Cardiac septum (tissue), 1 donor: Measurements from ENCODE around the gene SMPD2. TPM values are rescaled to one million over a fixed set of nuclear protein-coding genes. Genes with fewer than 3 reads are reported as not detected.

Experiments
- DNase-seq: peaks from one replicate; pipeline ENCODE4 v3.0.0-alpha.2; 2020; ENCODE audit warnings: low spot score
- intact Hi-C: fragments of 100-400 bp; cut with DNase I; formaldehyde crosslinking; loops from one replicate; pipeline ENCODE4 v1.14.0; 2022
- total RNA-seq: library from RNA; stranded (reverse); fragmentation: NEBNext Ultra II Directional; extraction: Animal tissue kit (Norgen Biotek cat#: 25700); gene quantifications from one replicate; pipeline ENCODE4 v1.2.1, GENCODE V29; 2021
- donor health status: DM: no; HTN: no; CAD: no.

The SMPD2 gene
- total RNA-seq, 1 donor from 2014 or later = 5.1 TPM

DNA sequence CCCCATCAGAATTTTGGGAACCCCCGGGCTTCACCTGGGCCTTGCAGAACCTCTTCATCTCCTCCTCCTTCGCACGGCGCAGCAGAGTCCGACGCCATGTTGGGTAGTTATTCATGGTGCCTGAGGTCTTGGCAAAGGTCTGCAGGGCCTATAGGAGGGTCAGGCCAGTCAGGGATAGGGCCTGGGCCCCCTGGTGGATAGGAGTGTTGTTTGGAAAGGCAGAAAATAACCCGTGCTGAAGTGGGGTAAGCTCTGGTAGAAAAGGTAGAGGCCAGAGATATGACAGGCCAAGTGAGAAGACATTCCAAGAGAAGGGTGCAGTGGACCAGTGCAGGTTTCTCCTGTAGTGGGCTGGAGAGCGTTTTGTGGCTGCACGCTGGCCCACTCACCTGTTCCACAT is 4.9 kb downstream of the SMPD2 start:
- intact Hi-C loops = no loop called here
- no peak for DNase-seq

GRCh38 chr6:109446072-109446471 is 5.5 kb downstream of the SMPD2 start:
- DNase-seq = no peak
- intact Hi-C loops = no loop called here

DNA sequence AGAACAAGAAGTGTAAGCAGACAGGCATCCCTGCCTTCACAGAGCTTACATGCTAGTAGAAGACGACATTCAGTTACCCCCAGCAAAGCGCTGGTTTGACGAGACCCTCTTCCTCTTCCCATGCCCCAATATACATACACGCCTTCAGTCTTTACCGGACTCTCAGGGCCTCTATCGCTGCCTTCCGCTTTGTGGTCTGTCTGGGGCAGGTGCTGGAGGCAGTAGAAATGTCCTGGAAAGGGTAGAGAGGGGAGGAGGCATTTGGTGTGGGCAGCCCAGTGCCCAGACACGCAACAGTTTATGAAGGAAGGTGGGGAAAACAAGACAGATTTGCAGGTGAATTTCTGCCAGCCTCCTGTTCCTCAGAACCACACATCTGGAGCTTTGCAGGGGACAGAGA is 6.0 kb downstream of the SMPD2 start:
- no peak for DNase-seq

DNA sequence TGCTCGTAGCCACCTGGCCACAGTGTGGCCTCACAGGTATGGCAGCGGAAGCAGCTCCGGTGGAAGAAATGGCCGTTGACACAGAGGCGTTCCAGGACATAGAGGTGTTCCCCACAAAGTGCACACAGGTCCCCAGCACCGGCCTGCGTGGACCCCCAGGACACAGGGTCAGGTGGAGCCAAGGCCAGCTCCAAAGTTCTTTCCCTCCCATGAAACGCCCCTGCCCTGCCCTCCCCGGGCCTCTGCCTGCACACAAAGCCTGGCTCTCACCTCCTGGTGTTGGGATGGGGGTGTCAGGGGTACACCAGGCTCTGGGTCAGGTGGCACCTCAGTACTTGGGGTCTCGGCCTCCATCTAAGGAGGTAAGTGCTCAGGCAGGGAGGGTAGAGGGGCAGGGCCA is 6.6 kb downstream of the SMPD2 start:
- intact Hi-C loops = no loop called here
- no peak for DNase-seq

More for the DNA sequence above, 6.0 kb downstream of the SMPD2 start:
- intact Hi-C loops = no loop called here

DNA sequence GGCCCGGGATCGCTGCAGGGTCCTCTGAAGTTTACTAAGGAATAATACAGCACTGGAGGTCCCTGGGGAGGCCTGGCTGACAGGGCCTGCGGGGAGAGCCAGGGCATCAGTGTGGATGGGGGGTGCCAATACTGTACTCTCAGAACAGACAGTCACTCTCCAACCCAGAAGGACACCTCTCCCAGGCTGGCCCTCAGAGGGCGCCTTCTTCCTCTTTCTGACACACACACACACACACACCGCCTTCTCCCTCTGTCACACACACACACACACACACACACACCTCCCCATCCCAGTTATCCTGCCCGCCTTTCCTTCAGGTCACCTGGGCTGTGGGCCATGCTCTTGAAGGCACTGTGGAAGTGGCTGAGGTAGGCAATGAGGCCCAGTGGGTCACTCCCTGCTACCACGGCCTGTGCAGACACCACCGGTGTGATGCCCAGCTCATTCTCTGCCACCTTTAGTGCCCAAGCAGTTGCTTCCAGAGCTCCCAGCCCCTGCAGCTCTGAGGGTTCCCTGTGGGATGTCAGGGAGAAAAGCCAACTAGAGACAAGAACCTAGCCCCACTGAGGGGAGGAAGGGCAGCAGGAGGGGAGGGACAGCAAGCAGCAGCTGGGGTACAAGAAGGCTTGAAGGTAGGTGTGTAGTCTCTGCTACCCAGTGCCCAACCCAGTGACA is 7.5 kb downstream of the SMPD2 start:
- no peak for DNase-seq
- intact Hi-C loops = no loop called here

DNA sequence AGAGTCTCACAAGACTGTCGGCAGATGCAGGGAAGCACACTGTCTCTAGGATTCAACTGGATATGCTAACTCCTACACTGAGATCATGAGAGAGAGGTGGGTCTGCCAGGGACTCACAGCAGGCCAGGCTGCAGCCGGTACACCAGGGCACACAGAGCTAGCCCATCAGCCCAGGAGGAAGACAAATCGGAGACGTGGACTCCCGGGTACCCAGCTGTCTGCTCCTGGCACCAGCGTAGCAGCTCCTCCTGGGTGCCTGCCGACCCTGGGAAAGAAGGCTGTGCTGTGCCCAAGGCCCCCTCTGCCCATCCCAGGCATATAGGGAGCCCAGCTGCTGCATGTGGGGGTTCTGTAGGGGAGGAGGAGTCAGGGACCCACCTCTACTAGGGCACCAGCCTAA is 8.1 kb downstream of the SMPD2 start:
- intact Hi-C loops = no loop called here
- no peak for DNase-seq

- intact Hi-C loops = no loop called here
- DNase-seq = no peak
Observed at GRCh38 chr6:109449064-109449794, 8.7 kb downstream of the SMPD2 start.

DNA sequence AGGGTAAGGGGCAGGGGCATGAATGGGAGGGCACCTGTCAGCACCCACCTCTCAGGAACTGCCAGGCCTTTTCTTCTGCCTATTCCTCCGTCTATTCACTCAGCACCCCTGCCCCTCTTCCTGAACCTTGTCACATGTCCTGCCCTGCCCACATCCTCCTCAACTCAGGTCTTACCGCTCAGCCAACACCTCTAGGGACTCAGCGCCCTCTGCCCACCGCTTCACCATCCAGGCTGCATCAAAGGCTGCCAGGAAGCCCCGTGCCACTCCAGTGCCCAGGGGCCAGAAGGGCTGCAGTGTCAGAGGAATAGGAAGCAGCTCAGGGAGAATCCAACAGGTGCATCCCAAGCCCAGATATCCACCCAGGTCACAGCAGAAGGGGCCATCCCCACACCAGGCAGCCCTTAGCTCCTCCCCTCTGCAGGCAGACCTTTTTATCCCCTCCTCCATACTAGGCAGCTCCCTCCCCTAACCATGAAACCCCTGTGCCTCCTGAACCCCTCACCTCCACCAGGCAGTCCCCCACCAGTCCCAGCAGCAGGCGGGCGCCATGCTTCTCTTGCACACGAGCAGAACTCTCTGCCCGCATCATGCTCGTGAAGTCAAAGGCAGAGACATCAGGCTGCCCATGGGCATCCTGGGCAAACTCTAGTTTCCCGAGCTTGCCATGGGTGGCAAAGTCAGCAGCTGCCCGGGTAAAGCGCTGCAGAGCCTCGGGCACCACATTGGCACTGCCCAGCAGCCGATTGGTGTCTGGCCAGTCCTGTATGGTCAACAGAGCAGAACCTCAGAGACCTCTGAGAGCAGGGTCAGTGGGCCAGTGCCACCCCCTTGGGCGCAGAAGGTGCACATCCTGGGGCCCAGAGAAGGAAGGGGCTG is 9.5 kb downstream of the SMPD2 start:
- no peak for DNase-seq
- intact Hi-C loops = no loop called here

- no peak for DNase-seq
- intact Hi-C loops = no loop called here
Observed at GRCh38 chr6:109450801-109451200, 10.3 kb downstream of the SMPD2 start.

DNA sequence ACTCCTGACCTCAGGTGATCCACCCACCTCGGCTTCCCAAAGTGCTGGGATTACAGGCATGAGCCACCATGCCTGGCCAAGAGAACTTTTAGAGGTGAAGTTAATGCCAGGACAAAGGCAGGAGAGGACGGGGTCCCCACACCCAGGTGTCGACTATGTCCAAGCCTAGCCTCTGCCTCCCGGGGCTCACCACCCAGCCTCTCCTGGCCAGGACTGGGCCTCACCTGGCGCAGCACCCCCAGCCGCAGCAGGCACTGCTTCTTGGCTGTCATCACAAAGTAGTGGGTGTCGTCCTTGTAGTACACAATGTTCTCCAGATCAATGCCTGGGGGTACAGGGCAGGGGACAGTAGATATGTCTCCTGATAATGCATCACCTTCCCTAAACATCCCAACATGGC is 10.9 kb downstream of the SMPD2 start:
- intact Hi-C loops = no loop called here
- no peak for DNase-seq

- intact Hi-C loops = no loop called here
- no peak for DNase-seq
Observed at GRCh38 chr6:109452181-109452580, 11.7 kb downstream of the SMPD2 start.

- DNase-seq = no peak
- intact Hi-C loops = no loop called here
Observed at GRCh38 chr6:109453156-109453555, 12.6 kb downstream of the SMPD2 start.

DNA sequence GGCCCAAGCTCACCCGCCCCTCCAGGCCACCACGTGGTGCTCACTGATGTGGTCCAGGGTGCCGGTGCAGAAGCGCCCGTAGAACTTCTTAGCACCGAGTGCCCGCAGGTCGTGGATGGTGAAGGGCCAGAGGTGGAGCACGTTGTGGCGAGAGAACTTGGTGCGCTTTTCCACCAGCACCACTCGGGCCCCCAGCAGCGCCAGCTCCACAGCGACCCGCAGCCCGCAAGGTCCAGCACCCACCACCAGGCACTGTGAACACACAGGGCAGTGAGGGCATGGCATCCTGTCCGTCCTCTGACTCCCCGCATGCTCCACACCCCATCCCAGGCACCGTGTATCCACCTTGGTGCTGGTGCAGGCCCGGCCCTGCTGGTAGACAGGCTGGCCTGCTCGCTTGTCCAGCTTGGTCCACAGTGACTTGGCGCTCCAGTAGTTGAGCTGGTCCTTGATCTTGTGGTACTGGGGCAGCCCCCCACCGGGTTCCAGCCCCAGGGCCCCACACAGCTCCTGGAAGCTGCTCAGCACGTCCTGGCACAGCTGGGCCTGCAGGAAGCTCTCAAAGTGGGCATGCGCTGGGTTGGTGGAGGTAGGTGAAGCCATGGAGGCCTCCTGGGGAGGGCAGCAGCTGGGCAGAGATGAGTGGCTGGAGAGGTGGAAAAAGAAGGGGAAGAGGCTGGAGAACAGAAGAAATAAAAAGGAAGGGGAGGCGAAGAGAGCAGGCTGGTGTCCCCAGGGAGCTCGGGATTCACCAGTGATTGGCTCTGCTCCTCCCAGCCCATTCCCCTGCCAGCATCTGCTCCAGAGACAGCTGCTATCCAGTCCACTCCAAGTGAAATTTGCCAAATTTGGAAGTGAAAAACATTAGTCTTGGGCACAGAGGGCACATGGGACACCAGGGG is 13.3 kb downstream of the SMPD2 start:
- no peak for DNase-seq
- intact Hi-C loops = no loop called here

- intact Hi-C loops = loop anchor here (5.0 kb wide), 1 partner anchor 72 kb away; the partner anchor contains the start of gene CD164
- DNase-seq = no peak
Observed at GRCh38 chr6:109454496-109455436, 14.2 kb downstream of the SMPD2 start.

DNA sequence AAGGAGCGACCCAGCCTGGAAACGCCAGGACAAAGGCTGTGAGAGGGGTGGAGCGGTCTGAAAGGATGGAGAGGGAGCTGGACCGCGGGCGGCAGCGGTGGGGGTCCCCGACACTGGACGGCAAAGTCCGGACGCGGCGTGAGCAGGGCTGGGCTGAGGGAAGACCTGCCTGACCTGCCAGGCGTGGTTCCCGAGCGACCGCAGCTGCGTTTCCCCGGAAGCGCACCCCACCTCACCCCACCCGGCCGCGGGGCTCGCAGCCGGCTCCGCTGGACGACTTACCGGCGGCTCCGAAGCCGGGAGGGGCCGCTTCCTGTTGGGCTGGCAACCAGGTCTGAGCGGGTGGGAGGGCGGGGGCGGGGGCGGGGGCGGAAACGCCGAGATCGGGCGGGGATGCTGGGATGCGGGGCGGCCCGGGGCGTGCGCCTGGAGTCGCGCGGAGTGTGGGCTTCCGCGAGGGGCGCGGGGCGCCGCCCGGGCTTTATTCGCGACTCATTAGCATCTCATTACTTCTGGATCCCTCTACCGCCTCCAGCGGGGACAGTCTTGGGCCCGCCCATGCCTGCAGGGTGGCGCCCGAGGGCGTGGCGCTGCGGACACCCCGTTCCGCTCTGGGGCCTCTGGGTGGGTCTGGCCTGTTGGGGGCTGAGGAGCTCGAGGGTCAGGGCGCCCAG is 15.1 kb downstream of the SMPD2 start, which contains the start of gene MICAL1:
Gene MICAL1, minus strand, starts transcription at position 336 of the 674 bp plus-strand sequence. CDS start 1,576 bp downstream, outside the sequence.
- peak; percentile 91 for DNase-seq
- intact Hi-C loops = loop anchor here (5.0 kb wide), 1 partner anchor 73 kb away; the partner anchor contains the start of gene CD164

GRCh38 chr6:109456111-109456583 is 15.6 kb downstream of the SMPD2 start:
- intact Hi-C loops = loop anchor here (5.0 kb wide), 1 partner anchor 74 kb away; the partner anchor contains the start of gene CD164
- DNase-seq = no peak
